ENCODE data around the gene PPP1R12B.
A peak's percentile ranks its signal among the peaks of the same experiment; 100 is the strongest.

PPP1R12B gene, protein sequence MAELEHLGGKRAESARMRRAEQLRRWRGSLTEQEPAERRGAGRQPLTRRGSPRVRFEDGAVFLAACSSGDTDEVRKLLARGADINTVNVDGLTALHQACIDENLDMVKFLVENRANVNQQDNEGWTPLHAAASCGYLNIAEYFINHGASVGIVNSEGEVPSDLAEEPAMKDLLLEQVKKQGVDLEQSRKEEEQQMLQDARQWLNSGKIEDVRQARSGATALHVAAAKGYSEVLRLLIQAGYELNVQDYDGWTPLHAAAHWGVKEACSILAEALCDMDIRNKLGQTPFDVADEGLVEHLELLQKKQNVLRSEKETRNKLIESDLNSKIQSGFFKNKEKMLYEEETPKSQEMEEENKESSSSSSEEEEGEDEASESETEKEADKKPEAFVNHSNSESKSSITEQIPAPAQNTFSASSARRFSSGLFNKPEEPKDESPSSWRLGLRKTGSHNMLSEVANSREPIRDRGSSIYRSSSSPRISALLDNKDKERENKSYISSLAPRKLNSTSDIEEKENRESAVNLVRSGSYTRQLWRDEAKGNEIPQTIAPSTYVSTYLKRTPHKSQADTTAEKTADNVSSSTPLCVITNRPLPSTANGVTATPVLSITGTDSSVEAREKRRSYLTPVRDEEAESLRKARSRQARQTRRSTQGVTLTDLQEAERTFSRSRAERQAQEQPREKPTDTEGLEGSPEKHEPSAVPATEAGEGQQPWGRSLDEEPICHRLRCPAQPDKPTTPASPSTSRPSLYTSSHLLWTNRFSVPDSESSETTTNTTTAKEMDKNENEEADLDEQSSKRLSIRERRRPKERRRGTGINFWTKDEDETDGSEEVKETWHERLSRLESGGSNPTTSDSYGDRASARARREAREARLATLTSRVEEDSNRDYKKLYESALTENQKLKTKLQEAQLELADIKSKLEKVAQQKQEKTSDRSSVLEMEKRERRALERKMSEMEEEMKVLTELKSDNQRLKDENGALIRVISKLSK

DNA sequence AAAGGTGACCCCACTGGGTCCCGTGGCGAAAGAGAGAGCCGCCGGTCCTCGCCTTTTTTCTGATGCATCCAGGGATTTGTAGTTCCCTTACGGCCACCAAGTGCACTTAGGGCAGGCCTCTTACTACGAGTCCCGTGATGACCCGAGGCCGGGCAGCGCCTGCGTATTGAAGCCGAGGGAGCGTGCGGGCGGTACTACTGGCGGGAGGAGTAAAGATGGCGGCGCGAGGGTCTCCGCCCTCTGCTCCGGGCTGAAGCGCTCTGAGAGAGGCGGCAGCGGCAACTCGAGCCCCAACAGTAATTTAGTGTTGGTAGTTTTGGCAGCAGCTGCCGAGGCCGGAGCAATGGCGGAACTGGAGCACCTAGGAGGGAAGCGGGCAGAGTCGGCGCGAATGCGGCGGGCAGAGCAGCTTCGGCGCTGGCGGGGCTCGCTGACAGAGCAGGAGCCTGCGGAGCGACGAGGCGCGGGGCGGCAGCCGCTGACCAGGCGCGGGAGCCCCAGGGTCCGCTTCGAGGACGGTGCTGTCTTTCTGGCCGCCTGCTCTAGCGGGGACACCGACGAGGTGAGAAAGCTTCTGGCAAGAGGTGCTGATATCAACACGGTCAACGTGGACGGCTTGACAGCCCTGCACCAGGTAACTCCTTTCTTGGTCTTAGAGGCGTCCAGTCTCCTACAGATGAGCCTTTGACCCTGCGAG, at the start of gene PPP1R12B:
Gene PPP1R12B (plus strand): TSS at position 191 of the 697 bp plus-strand sequence. CDS start 153 bp downstream, at position 344.
- DNase-seq (ENCODE audit: extremely low read depth in 1 of 2, low read depth in 1 of 2) = peak; percentile 86 to 92

DNA sequence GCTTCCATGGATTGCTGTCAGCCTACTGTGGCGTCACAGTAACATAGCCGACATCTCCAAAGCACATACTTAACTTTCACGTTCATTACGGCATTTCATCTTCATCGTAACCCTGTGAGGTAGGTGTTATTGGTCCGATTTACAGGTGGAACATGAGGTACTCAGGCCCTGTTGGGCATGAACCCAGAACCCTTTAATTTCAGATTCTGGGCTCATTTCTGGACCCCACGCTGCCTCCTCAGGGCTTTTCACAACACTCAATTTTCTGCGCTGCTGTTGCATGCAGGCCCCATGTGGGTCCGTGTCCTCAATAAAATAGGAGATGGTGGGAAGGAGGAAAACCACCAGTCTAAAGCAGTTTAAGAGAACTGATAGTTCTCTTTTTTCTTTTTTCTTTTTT, 46.3 kb upstream of the PPP1R12B start:
- no peak for DNase-seq (ENCODE audit: extremely low read depth in 1 of 2, low read depth in 1 of 2)

DNA sequence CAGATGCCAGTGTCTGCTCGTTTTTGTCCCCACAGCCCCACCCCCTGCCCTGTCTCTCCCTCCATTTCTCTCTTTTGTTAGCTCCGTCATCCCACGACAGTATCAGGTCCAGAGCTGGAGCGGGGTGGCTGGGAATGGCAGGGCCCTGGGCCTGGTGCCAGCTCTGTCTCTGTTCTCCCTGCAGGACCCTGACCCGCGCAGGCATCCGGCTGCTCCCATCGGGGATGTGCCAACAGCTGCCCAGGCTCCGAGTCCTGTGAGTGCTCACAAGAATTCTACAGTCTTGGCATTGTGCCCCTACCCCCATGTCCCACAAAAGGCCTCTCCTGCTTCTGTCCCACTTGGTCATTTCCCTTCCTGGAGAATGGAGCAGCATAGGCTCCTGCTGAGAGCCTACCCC, 44.1 kb upstream of the PPP1R12B start:
- DNase-seq (ENCODE audit: extremely low read depth in 1 of 2, low read depth in 1 of 2) = no peak

DNA sequence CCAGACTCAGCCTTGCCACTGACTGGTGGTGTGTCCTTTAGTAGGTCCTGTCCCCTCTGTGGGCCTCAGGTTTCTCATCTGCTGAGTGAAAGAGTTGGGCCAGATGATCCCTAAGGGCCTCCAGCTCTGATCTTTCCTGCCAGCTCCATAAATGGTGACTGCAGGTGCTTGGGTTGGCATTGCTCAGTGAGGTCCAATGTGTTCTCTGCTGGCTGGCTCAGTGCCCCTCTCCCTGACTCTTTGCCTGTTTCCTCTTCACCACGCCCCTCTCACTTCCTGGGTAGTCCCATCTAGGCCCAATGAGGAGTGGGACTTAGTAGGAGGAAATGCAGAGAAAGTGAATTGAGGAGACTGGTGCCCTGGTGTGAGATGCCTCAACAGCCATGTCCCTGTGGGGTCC, 43.3 kb upstream of the PPP1R12B start:
- no peak for DNase-seq (ENCODE audit: extremely low read depth in 1 of 2, low read depth in 1 of 2)

DNA sequence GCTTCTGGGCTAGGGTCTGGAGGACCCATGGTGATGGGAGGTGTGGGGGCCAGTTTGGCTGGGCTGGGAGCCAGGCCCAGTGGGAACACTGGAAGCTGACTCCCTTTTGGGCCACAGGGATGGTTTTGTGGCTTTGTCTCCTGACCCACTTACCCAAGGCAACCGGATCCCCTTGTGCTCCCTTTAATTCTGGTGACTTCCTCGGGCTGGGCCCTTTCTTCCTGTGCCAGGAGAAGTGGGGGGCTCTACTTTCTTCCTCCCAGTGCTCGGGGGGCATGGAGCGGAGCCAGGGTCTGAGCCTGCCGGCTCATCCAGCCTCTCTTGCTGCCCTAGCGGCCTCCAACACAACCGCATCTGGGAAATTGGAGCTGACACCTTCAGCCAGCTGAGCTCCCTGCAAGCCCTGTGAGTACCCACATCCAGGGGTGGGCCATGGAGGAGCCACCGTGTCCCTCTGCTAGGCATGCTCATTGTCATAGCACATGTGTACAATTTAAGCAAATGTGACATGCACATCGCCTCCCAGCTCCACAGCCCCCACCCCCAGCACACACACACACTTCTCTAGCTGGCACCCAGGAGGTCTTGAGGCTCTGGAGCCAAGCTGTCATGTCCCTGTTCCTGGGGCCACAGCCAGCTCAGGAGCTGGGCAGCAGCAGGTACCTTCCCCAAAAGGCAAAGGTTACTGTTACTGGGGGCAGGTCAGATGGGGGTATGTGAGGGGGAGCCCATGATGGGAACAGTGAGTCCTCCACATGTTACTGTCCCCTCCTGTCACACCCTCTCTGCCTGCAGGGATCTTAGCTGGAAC, 41.8 kb upstream of the PPP1R12B start:
- DNase-seq (ENCODE audit: extremely low read depth in 1 of 2, low read depth in 1 of 2) = no peak

DNA sequence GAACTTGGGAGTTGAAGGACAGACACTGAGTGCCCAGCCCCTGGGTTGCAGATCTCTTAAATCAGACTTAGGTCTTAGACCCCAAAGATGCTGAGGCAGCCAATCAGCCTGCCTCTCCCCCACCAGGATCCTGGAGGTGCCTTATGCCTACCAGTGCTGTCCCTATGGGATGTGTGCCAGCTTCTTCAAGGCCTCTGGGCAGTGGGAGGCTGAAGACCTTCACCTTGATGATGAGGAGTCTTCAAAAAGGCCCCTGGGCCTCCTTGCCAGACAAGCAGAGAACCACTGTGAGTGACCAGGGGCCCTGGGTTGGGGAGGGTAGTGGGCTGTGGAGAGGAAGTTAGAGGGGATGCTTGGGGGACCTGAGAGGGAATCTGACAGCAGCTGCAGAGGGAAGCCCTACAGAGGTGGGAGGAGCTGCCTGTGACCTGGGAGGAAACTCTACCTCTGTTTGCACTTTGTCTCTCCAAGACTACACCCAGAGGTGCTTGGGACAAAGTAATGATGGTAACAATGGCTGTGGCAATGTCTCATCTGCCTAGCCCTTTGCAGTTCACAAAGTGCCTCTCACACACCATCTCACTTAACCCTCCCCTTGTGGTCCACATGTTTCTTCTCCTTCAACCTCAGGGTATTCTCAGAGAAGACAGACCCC, 38.3 kb upstream of the PPP1R12B start:
- no peak for DNase-seq (ENCODE audit: extremely low read depth in 1 of 2, low read depth in 1 of 2)

DNA sequence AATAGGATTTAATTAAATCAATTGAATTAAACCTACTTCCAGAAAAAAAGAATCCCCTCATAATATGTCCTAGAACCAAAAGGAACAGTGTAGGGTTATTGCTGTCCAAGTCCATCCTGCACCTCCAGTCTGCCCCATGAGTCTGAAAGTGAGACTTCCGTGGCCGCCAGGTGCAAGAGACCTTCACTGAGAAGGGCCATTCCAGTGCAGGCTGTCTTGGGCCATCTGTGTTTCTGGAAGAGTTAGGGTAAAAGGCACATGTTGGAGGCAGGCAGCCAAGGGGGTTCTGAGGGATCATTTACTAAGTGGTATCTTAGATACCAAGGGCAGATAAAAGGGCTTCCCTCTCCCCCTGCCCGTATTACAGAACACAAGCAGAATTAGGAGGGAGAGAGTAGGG, 37.8 kb upstream of the PPP1R12B start:
- DNase-seq (ENCODE audit: extremely low read depth in 1 of 2, low read depth in 1 of 2) = no peak

DNA sequence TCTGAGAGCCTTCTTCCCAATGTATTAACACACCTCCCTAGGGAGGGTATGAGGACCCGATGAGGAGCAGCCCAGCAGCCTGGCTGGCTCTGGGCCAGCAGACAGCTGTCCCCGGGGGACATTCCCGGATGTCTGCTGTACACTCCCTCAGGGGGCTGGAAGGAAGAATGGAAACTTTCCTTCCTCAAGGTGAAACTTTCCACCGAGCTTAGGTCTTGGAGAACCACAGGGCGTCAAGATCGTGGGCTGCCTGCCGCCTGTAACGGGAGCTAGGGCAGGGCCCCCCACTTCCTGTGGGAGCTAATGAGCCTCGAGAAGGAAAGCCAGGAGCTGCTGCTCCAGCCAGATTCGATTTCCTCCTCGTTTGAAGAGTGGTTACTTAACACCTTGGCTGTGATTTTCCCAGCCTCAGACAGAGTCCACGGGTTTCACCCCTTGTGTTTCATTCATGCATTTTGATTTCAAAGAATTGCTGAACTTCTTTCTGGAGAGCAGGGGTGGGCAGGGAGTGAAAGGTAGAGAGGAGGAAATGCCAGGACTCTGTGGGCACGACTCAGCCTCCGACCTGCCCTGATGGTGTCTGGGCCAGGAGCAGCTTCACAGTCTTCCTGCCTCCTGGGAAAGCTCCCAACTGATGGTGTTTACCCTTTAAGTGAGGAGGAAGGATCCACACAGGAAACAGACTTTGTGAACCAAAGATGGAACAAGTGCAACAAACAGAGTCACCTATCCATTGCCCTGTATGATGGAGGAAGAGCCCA, 36.4 kb upstream of the PPP1R12B start:
- DNase-seq (ENCODE audit: extremely low read depth in 1 of 2, low read depth in 1 of 2) = no peak

DNA sequence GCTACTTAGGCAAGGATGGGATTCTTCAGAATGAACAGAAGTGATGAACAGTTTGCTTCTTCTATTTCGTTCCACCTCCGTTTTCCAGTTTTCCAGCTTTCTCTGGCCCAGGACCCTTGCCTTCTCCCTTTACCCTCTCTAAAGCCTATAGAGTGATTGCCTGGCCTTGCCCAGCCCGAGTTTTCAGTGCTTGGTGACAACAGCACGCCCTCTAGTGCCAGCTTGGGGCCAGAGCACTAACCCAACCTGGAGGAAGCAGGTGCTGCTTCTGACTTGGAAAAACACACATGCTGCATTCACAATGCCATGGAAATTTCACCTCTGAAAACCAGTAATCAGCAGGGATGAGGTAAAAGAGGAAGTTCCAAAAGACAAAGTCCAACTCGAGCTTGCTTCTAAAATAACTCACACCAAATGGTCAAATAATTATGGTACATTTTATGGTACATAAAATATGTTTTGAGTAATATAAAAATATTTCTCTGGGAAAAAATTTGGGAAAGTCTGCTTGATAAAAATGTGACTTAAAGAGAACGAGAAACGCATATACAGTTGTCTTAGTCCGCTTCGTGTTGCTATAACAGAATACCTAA, 32.8 kb upstream of the PPP1R12B start:
- DNase-seq (ENCODE audit: extremely low read depth in 1 of 2, low read depth in 1 of 2) = peak; percentile 52 to 68

DNA sequence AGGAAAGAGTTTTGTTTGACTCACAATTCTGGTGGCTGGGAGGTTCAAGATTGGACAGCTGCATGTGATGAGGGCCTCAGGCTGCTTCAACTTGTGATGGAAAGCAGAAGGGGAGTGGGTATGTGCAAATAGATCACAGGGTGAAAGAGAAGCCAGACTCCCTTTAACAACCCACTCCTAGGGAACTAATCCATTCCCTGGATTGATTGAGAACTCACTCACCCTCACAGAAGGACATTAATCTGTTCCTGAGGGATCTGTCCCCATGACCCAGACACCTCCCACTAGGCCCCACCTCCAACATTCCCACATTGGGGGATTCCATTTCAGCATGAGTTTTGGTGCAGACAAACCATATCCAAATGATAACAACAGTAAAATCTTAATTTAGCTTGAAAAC, 32.3 kb upstream of the PPP1R12B start:
- no peak for DNase-seq (ENCODE audit: extremely low read depth in 1 of 2, low read depth in 1 of 2)

DNA sequence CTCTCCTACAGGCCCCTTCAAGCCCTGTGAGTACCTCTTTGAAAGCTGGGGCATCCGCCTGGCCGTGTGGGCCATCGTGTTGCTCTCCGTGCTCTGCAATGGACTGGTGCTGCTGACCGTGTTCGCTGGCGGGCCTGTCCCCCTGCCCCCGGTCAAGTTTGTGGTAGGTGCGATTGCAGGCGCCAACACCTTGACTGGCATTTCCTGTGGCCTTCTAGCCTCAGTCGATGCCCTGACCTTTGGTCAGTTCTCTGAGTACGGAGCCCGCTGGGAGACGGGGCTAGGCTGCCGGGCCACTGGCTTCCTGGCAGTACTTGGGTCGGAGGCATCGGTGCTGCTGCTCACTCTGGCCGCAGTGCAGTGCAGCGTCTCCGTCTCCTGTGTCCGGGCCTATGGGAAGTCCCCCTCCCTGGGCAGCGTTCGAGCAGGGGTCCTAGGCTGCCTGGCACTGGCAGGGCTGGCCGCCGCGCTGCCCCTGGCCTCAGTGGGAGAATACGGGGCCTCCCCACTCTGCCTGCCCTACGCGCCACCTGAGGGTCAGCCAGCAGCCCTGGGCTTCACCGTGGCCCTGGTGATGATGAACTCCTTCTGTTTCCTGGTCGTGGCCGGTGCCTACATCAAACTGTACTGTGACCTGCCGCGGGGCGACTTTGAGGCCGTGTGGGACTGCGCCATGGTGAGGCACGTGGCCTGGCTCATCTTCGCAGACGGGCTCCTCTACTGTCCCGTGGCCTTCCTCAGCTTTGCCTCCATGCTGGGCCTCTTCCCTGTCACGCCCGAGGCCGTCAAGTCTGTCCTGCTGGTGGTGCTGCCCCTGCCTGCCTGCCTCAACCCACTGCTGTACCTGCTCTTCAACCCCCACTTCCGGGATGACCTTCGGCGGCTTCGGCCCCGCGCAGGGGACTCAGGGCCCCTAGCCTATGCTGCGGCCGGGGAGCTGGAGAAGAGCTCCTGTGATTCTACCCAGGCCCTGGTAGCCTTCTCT, 30.3 kb upstream of the PPP1R12B start:
- no peak for DNase-seq (ENCODE audit: extremely low read depth in 1 of 2, low read depth in 1 of 2)

DNA sequence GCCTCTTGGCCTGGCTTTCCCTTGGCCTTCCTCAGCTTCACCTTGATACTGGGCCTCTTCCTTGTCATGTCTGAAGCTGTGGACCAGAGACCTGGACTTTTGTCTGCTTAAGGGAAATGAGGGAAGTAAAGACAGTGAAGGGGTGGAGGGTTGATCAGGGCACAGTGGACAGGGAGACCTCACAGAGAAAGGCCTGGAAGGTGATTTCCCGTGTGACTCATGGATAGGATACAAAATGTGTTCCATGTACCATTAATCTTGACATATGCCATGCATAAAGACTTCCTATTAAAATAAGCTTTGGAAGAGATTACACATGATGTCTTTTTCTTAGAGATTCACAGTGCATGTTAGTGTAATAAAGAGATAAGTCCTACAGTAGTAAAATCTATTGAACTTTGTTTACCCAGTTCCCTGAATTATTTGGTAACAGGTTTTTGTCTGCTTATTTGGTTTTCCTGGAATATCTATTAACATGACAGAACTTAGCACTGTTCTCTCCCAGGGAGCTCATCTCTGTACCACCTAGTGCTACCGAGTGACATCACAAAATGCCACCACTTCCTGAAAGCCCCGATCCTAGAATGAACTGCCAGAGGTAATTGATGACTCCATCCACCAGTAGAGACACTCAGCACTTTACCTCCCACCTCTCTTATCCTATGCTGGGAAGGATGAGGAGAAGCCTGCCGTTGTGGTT, 29.0 kb upstream of the PPP1R12B start:
- DNase-seq (ENCODE audit: extremely low read depth in 1 of 2, low read depth in 1 of 2) = no peak

DNA sequence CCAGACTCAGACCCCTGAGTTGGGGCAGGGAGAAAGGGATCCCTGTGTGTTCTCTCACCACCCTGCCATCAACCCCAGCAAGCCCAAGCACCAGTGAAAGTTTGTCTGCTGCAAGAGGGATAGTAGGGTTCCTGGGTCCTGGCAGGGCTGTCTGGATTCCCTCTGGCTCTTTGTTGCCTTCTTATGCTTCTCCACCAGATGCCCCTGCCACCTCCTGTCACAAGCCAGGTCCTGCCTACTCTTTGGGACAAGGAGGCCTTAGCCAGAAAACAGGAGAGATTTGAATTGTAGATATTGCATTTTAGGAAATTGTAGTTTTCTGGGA, 28.5 kb upstream of the PPP1R12B start:
- no peak for DNase-seq (ENCODE audit: extremely low read depth in 1 of 2, low read depth in 1 of 2)

DNA sequence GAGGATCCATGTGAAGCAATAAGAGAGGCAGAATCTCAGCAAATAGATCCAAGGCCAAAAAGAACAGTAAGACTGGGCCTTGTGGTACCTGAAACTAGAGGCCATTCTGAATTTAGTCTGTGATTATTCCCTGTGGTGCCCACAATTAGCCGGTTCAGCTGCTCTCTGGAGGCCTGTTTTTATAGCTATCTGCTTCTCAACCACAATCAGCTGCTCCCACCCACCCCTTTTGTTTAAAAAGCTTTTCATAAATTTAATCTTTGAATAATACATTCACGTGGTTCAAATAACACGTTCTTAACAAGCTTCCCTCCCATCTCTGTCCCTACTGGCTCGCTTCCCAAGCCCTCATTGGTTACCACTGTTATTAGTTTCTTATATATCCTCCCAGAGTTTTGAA, 24.8 kb upstream of the PPP1R12B start:
- no peak for DNase-seq (ENCODE audit: extremely low read depth in 1 of 2, low read depth in 1 of 2)

DNA sequence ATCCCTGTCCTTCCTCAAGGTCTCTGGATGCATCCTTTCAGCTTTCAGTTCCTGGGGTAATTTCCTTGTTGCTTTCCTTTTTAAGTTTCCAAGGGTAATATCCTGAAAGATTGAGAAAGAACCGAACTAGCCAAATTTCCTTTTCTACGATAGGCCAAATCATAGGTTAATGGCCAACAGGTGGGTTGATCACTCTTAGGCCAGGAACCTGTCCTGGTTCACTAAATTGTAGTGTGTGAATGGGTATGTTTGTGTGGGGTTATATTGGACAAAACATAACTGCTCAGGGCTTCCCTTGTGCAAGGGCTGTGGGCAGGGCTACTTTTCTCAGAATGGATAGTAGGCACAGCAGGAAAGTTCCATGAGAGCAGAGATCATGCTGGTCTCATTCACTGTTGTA, 23.9 kb upstream of the PPP1R12B start:
- DNase-seq (ENCODE audit: extremely low read depth in 1 of 2, low read depth in 1 of 2) = no peak

DNA sequence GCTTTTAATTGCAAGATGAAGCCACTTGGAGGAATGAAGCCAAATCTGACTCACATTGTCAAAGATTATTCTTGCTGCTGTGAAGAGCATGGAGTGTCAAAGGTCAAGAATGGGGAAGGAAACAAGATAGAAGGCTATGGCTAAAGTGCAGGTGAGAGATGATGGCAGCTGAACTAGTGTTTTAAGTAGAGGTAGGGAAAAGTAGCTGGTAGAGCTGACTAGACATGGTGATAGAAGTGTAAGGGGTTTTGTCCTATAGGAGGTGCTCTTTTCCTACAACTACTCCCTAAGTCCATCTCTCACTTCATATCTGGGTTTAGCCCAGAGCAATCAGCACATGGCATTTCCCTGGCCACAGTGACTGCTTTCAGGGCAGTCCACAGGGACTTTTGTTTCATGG, 18.6 kb upstream of the PPP1R12B start:
- DNase-seq (ENCODE audit: extremely low read depth in 1 of 2, low read depth in 1 of 2) = no peak

DNA sequence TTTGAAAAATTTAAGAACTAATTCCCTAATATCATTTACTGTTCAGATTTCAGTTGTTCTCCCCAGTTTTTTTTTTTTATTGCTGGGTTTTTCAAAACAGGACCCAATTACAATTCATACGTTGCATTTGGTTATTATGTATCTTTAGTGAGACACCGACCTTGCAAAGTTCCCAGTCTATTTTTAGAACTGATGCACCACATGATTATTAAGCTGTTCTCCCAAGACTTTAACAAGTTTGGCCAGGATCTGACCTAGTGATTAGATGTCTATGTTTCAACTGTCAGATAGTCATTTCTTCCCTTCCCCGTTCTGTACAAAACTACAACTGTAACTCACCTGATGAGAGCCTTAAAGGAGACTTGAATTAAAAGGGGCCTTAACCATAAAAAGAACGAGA, 14.6 kb upstream of the PPP1R12B start:
- no peak for DNase-seq (ENCODE audit: extremely low read depth in 1 of 2, low read depth in 1 of 2)
